ENCODE results near the gene SMURF1.

- TF ChIP-seq POLR2A (IDR thresholded peaks at IDR 0.05; ENCODE audit: low read depth, low read length) (no peak), POU2F2 (IDR thresholded peaks at IDR 0.05; ENCODE audit: low read depth, low read length) (no peak), PAX5 (IDR thresholded peaks at IDR 0.05; ENCODE audit: insufficient read depth, low read length, severe bottlenecking) (no peak)
These were observed 25.8 kb downstream of the SMURF1 start for GRCh38 chr7:99118077-99118476.

Data from GM12891 (cell line).